HL-60 (cell line): ENCODE measurements around the gene SLIT1.

Experiments
- CTCF ChIP-seq: IDR thresholded peaks from one replicate; pipeline ENCODE4 v1.5.1; 2011; ENCODE audit warnings: low read length, control low read depth, inconsistent platforms; ENCODE audit not compliant: insufficient read depth
- GABPA ChIP-seq: IDR thresholded peaks from 2 replicates; pipeline ENCODE4 v1.6.1; 2012; ENCODE audit warnings: low read depth
- POLR2AphosphoS5 ChIP-seq: IDR thresholded peaks from 2 replicates; pipeline ENCODE4 v1.6.1; 2012; ENCODE audit warnings: low read depth
- SPI1 ChIP-seq: IDR thresholded peaks from 2 replicates; pipeline ENCODE4 v1.6.1; 2012; ENCODE audit warnings: low read depth, mild to moderate bottlenecking, borderline replicate concordance
- TF ChIP-seq, protein P1 (sequence below): IDR thresholded peaks from 2 replicates; pipeline ENCODE4 v1.6.1; 2012; ENCODE audit warnings: low read depth; ENCODE audit not compliant: insufficient replicate concordance

DNA sequence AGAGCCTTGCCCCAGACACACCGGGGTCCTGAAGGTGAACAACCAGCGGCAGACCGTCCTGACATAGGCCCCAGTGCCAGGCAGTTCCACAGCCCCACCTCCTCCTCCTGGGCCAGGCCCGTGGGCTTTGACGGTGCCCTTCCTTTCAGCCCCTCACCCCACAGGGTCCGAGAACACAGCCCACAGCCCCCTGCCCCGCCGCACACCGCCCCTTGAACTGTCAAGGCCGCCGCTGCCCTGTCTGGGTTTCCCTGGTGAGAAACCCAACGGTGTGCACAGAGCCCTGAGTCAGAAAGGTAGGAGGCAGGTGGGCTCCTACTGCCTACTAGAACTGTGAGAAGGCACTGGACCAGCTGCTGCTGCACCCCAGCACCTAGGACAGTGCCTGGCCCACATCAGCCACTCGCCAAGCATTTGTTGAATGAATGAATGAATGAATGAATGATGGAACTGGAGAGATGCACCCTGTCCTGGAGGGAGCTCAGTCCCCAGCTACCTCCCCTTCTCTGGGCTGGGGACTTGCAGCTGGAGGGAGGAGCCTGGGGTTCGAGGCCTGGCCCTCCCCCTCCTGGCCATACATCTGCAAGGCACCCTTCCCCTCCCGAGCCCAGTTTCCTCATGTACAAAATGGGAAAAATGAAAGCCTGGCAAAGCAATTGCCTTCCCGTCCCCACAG, 117.9 kb downstream of the SLIT1 start:
- no peak for TF ChIP-seq CTCF
- no peak for TF ChIP-seq GABPA
- TF ChIP-seq, protein P1, sequence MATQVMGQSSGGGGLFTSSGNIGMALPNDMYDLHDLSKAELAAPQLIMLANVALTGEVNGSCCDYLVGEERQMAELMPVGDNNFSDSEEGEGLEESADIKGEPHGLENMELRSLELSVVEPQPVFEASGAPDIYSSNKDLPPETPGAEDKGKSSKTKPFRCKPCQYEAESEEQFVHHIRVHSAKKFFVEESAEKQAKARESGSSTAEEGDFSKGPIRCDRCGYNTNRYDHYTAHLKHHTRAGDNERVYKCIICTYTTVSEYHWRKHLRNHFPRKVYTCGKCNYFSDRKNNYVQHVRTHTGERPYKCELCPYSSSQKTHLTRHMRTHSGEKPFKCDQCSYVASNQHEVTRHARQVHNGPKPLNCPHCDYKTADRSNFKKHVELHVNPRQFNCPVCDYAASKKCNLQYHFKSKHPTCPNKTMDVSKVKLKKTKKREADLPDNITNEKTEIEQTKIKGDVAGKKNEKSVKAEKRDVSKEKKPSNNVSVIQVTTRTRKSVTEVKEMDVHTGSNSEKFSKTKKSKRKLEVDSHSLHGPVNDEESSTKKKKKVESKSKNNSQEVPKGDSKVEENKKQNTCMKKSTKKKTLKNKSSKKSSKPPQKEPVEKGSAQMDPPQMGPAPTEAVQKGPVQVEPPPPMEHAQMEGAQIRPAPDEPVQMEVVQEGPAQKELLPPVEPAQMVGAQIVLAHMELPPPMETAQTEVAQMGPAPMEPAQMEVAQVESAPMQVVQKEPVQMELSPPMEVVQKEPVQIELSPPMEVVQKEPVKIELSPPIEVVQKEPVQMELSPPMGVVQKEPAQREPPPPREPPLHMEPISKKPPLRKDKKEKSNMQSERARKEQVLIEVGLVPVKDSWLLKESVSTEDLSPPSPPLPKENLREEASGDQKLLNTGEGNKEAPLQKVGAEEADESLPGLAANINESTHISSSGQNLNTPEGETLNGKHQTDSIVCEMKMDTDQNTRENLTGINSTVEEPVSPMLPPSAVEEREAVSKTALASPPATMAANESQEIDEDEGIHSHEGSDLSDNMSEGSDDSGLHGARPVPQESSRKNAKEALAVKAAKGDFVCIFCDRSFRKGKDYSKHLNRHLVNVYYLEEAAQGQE = peak; percentile 72
- TF ChIP-seq POLR2AphosphoS5 = no peak
- TF ChIP-seq SPI1 = no peak
